Measurements from ENCODE around the gene ALPK3. TPM values are rescaled to one million over a fixed set of nuclear protein-coding genes. Genes with fewer than 3 reads are reported as not detected.

Gene ALPK3
- total RNA-seq, 4 donors from 2014 or later: 19.1 to 34.4 (median 26.5) TPM

DNA sequence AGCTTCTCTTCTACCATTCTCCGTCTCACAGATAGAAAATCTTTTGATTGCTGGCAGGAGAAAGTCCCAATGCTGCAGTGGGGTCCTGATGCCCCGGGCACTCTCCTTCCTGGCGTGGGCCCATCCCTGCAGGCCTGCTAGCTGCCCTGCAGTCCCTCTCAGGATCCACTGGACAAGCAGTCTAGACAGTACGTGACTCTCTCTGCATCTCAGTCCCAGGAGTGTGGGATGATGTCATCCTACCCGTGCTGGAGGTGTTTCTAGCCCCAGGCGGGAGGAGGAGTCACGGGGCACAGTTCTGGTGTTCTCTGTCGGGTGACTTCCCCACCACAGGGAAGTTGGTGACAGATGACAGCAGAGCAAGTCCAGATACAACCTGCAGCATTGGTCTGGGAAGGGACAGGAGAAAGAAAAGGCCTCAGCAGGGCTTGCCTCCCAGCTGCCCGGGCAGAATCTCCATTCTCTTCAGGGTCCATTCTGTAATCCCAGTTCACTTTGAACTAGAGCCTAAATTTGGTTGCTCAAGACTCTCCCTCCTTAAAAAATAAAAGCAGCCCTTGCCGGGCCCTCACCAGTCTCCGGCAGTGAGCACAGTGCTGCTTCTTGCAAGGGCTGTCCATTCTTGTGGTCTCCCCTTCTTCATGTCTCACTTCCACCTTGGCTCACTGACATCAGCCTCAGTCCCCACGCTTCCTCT lies 97.9 kb downstream of the ALPK3 start:
- WGBS, 2 donors (ENCODE audit: low coverage in 1 of 2): 37 to 67% methylated on average over 6 to 11 of the region's 12 CpGs
- no peak overlapping the region for H3K4me3 ChIP-seq
- peaks cover 3 to 43% (median 26%) of the 10 kb centered on the region in 3 donors for H3K4me1 ChIP-seq
- H3K9me3 ChIP-seq: no peaks in the 10 kb centered on the region
- TF ChIP-seq POLR2AphosphoS5 (IDR thresholded peaks at IDR 0.05) (no peak), EP300 (IDR thresholded peaks at IDR 0.05) (no peak), CTCF (IDR thresholded peaks at IDR 0.05) (no peak), POLR2A (IDR thresholded peaks at IDR 0.05) (no peak)
- peak; percentile 66 for ATAC-seq
- no peaks in the 10 kb centered on the region for H3K27me3 ChIP-seq
- H3K27ac ChIP-seq: peak overlapping the region in 3 of 4 donors; percentile 20 to 74 (median 70)
- H3K36me3 ChIP-seq: no peaks in the 10 kb centered on the region

DNA sequence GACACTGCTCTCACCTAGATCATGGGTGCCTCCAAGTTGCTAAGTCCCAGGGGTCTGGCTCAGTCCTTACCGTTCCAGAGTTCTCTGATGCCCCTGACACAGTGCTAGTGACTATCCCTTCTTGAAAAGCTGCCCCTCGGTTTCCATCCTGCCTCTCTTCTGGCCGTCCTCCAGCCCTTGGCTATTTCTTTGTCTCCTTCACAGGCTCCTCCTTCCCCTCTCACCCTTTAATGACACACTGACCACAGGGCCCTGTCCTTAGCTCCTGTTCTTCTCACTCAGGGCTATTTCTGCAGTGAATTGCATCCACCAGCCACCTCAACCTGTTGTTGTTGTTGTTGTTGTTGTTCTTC lies 98.4 kb downstream of the ALPK3 start:
- peaks cover 3 to 42% (median 26%) of the 10 kb centered on the region in 3 donors for H3K4me1 ChIP-seq
- 61 to 64% methylated on average over 3 of the region's 3 CpGs for WGBS, 2 donors (ENCODE audit: low coverage in 1 of 2)
- peak overlapping the region in 3 of 4 donors; percentile 20 to 74 (median 70) for H3K27ac ChIP-seq
- TF ChIP-seq POLR2A (IDR thresholded peaks at IDR 0.05): no peak
- no peak for TF ChIP-seq CTCF (IDR thresholded peaks at IDR 0.05)
- TF ChIP-seq POLR2AphosphoS5 (IDR thresholded peaks at IDR 0.05): no peak
- TF ChIP-seq EP300 (IDR thresholded peaks at IDR 0.05): no peak
- no peaks in the 10 kb centered on the region for H3K36me3 ChIP-seq
- H3K9me3 ChIP-seq: no peaks in the 10 kb centered on the region
- H3K4me3 ChIP-seq: no peak overlapping the region
- no peaks in the 10 kb centered on the region for H3K27me3 ChIP-seq
- no peak for ATAC-seq

DNA sequence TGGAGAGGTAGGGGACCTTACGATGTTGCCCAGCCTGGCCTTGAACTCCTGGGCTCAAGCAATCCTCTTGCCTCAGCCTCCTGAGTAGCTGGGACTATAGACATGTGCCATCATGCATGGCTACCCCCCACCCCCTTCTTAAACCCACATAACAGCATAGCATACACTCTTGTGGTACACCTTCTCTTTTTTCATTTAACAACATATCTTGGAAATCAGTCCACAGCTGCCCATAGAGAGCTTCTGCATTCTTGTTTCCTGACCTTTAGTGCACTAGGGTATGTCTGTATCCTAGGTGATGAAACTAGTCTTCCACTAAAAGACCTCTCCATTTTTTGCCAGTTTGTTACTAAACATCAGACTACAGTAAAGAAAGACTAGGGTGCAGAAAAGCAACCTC lies 100.3 kb downstream of the ALPK3 start:
- peaks cover 0 to 23% (median 8%) of the 10 kb centered on the region in 3 donors for H3K4me1 ChIP-seq
- no peaks in the 10 kb centered on the region for H3K27me3 ChIP-seq
- no peak for ATAC-seq
- H3K27ac ChIP-seq: no peak overlapping the region
- no peaks in the 10 kb centered on the region for H3K36me3 ChIP-seq
- no peaks in the 10 kb centered on the region for H3K9me3 ChIP-seq
- 100% methylated on average over 1 of the region's 1 CpG for WGBS, 2 donors (ENCODE audit: low coverage in 1 of 2)
- H3K4me3 ChIP-seq: no peak overlapping the region
- TF ChIP-seq POLR2AphosphoS5 (IDR thresholded peaks at IDR 0.05) (no peak), POLR2A (IDR thresholded peaks at IDR 0.05) (no peak), EP300 (IDR thresholded peaks at IDR 0.05) (no peak), CTCF (IDR thresholded peaks at IDR 0.05) (no peak)

DNA sequence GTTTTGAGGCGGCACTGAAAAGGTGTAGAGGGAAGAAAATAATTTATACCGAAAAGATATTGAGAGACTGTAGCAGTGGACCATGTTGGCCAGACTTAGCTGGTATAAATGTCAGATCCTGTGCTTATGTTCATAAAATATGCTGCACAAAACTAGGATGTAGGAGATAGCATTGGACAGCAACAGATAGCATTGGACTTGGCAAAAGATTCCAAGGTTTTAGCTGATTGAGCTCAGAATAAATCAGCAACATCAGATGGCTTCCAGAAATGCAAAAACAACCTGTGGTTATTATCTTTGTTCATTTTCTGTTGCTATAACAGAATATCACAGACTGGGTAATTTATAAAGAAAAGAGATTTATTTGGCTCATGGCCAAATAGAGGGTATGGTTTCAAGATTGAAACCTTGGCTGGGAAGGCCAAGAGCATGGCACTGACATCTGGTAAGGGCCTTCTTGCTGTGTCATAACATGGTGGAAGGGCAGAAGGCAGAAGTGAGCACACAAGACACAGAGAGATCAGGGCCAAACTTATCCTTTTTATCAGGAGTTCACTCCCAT lies 102.0 kb downstream of the ALPK3 start:
- Histone ChIP-seq H3K9me3 (no peaks in the 10 kb centered on the region), H3K4me3 (no peak overlapping the region), H3K4me1 (peaks cover 0 to 12% (median 0%) of the 10 kb centered on the region in 3 donors), H3K27ac (no peak overlapping the region), H3K36me3 (no peaks in the 10 kb centered on the region), H3K27me3 (no peaks in the 10 kb centered on the region)
- 95% methylated on average over 2 of the region's 2 CpGs; no CpG with 5 or more reads in 1 of the 2 donors for WGBS, 2 donors (ENCODE audit: low coverage in 1 of 2)
- ATAC-seq: no peak
- no peak for TF ChIP-seq EP300 (IDR thresholded peaks at IDR 0.05)
- no peak for TF ChIP-seq POLR2A (IDR thresholded peaks at IDR 0.05)
- no peak for TF ChIP-seq CTCF (IDR thresholded peaks at IDR 0.05)

- Histone ChIP-seq H3K4me1 (no peaks in the 10 kb centered on the region), H3K36me3 (no peaks in the 10 kb centered on the region), H3K27me3 (no peaks in the 10 kb centered on the region), H3K4me3 (no peak overlapping the region), H3K9me3 (no peaks in the 10 kb centered on the region), H3K27ac (no peak overlapping the region)
- 62 to 80% methylated on average over 1 to 2 of the region's 2 CpGs for WGBS, 2 donors (ENCODE audit: low coverage in 1 of 2)
- TF ChIP-seq EP300 (IDR thresholded peaks at IDR 0.05): no peak
- TF ChIP-seq POLR2A (IDR thresholded peaks at IDR 0.05): no peak
- TF ChIP-seq POLR2AphosphoS5 (IDR thresholded peaks at IDR 0.05): no peak
- no peak for TF ChIP-seq CTCF (IDR thresholded peaks at IDR 0.05)
- no peak for ATAC-seq
Measured at GRCh38 chr15:84921121-84921520, 104.0 kb downstream of the ALPK3 start.

All from gastroesophageal sphincter (tissue), 4 donors.